NCI-H526 treated with DMSO at 0.1 percent for 48 hours (cell line): ENCODE measurements around the gene PDE4DIP.
"Not testable (repeated sequence)": the region's sequence is repeated elsewhere in the genome, so short reads cannot be mapped to it uniquely, and the experiment has no call there.

Experiments used
- DNase-seq: peaks from one replicate; lab custom pipeline; 2025; lab: John Stamatoyannopoulos, UW

Gene PDE4DIP

DNA sequence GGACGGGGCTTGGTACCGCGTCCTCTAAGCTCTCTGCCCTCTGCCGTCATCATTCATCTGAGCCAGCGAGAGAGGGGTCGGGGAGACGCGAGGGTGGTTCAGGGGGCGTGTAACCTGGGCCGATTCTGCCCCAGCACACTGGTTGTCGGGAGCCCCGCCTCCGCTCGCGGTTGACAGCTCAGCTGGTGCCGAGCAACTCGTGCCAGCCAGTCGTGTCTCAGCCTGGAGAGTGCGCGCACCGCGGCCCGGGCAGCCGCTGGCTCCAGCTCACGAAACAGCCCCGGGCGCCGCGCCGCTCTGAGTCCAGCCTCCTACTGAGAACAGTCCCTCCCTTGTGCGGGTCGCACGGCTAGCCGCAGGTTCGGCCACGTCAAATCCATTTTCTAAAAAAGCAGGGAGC, at the start of gene PDE4DIP:
Gene PDE4DIP, plus strand, starts transcription at position 209 of the 400 bp plus-strand sequence. CDS start 347 bp downstream, outside the sequence.
- not testable (repeated sequence) for DNase-seq

DNA sequence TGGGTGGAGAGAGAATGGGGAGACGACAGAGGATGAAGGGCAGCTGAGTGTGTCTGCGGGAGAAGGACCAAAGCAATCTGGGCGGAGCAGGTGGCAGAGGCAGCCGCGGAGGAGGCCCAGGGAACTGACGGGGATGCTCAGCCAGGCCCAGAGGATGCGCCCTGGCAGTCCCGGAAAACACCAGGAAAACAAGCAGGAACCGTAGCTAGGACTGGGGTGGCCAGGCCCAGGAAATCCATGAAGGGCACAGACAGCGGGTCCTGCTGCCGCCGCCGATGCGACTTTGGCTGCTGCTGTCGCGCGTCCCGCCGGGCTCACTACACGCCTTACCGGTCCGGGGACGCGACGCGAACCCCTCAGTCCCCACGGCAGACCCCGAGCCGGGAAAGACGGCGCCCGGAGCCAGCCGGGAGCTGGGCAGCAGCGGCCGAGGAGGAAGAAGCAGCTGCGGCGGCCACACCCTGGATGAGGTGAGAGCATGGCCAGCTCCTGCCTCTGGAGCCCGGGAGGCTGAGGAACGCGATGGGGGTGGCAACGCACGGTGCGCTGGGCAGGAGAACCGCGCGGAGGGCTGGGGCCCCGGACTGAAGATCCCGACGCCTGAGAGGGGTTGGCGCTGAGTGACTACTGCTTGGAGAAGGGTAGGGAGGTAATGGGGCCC, 35.8 kb upstream of the PDE4DIP start:
- DNase-seq = not testable (repeated sequence)

DNA sequence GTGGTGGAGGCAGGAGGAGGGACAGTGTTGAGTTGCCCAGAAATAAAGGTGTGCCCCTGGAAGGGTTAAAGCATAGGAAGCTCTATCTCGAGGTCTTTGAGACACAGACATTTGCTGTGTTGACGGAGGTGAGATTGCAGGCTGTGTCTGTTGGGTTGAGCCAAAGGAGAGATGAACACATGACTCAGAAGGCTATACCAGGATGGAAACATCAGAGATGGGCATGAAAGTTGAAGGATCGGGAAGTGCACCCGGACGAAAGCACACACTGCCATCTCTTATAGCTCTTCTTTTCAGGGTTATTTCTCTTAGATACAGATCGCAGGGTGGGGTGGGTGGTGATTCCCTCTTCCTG, 35.3 kb upstream of the PDE4DIP start:
- DNase-seq = not testable (repeated sequence)

DNA sequence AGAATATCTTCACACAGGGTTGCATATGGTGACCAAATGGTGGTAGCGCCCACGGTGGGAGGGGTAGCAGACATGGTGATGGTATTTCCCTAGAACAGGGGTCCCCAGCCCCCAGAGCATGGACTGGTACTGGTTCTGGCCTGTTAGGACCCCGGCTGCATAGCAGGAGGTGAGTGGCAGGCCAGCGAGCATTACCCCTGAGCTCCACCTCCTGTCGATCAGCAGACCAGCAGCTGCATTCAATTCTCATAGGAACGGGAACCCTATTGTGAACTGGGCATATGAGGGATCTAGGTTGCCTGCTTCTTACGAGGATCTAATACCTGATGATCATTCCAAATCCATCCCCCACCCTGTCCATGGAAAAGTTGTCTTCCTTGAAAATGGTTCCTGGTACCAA, 22.0 kb upstream of the PDE4DIP start:
- DNase-seq = not testable (repeated sequence)

DNA sequence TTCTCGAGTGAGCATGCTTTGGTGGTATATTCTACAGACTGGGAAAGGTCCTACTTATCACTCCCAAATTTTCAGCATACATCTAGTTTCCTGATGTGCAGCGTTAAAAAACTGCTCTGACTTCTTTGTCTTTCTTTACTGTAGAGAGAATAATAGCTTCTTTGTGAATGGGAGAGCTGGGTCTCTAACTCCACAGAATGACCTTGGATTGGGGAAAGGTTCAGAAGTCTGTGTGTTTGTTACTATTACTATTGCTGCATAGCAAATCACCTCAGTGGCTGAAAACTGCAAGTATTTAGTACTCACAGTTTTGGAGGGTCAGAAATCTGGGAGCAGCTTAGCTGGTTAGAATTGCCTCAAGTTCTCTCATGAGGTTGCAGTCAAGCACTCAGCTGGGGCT, 20.4 kb upstream of the PDE4DIP start:
- DNase-seq = not testable (repeated sequence)

DNA sequence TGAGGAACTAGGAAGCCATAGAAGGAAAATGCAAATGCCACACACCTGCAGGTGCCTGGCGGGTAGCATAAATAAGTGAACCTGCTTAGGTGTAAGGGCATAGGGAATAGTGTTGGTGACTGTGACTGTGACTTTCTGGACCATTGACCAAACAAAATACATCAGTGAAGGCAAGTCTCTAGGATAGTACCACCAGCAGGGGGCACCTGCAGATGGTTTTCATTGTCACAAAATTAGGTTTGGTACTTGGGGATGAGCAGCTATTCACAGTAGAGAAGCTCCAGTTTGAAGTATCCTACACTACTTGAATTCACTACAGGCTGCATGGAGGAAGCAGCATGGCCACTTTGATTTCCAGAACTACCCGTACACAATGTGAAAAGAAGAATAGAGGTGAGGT, 19.2 kb upstream of the PDE4DIP start:
- not testable (repeated sequence) for DNase-seq

DNA sequence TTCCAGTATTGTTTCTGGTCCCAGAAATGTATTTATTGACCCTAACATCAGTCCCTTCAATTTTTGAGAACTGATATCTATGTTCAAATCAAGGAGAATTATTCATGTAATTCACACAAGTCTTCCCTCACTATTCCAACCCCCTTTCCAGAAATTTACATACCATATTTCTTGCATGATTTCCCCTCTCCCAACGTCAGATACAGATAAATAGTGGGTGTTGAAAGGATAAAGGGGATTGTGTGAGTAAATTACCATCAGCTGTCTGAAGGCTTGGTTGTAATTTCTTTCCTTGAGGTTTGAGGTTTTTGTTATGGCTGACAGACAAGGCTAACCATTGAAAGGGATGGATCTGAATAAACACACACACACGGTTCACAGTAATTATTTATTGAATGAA, 15.7 kb upstream of the PDE4DIP start:
- DNase-seq = not testable (repeated sequence)

DNA sequence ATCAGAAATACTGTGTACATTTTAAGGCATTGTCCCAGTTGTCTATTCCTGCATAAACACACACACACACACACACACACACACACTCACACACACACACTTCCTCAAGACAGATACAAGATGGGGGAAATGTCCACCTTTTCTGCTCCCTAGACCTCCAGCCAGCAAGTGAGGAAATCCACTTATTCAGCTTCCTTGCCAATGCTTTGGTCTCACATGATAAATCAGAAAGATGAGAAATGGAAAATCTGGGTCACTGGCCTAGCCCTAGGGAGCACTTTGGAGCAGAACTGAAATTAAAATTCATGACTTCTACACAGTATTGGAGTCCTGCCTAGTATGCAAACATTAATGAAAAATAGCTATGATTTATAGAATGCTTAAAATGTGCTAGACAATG, 15.3 kb upstream of the PDE4DIP start:
- DNase-seq = not testable (repeated sequence)

DNA sequence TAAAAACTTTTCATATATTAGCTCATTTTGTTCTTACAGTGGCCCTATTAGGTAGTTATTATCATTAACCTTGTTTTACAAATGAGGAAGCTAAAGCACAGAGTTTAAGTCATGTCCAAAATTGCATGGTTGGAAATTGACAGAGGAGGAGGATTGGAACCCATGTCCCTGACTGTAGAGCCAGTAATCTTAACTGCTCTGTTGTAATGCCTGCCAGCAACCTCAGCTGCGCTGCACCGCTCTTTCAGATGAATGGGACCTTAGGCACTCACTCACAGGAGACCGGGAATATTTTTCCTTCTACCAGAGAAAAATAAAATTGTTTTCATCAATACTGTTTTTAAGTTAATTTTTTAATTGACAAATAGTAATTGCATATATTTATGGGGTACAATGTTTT, 14.9 kb upstream of the PDE4DIP start:
- DNase-seq = not testable (repeated sequence)

DNA sequence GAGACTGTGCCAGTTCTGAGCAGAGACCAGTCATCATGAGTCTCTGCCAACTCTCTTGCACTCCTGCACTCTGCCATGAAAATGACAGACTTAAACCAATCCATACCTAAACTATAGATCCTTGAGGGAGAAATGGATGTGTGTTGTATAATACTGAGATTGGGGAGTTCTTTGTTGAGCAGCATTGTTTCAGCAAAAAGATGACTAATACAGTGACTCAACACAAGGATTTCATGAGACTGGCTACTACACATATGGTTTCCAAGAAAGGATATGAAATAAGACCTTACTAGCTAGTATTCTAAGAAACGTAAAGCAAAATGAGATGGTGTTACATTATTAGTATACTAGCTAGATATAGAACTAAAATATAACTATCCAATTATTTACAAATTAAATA, 3.0 kb upstream of the PDE4DIP start:
- not testable (repeated sequence) for DNase-seq

DNA sequence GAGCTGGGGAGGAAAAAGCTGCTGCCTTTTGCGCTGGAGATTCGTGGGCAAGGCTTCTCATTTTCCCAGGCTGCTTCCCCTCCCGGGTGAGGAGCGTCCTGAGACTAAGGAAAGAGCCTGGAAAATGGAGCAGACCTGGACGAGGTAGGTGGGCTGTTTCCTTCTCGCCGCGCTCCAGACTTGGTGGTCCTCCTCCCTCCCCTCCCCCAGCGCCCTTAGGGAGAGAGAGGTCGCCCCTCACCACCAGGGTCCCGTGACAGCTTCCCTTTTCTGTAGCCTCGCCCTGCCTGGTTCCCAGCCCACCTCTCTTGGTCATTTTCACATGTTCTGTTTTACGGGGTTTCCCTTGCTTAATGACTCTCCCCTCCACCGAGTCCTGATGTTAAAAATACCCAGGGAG, 423 bp downstream of the PDE4DIP start:
- DNase-seq = not testable (repeated sequence)

DNA sequence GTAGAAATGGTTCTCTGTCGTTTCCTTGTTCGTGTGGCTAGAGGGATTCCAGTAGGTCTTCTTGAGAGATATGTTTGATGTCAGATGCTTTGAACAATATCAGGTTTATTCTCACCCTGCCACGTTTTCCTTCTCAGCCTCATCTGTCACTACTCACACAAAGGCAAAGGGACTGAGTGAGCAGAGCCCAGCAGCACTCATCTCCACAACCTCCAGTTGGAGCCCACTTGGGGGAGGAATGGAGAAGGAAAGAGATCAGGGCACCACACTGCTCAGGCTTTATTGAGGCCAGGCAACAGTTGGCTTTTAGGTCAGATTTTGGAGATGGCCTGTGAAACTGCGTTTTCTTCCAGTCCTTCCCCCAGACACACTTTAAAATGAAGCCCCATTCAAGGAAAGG, 840 bp downstream of the PDE4DIP start:
- not testable (repeated sequence) for DNase-seq

DNA sequence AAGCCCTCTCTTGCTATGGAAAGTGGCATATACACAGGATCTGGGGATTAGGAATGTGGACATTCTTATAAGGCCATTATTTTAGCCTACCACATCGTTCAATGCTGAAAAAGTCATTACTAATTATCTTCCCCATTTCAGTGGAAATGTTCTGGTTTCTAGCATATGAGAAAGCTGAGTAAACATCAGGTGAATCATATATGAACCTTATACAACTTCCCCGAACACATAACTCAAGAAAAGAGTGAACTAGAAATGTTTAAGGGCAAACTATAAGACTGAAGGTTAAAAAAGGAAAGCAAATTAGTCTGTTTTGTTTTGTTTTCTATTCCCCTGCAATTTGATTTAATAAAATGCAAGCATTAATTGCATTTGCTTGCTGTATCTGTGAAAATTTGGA, 6.1 kb downstream of the PDE4DIP start:
- not testable (repeated sequence) for DNase-seq

DNA sequence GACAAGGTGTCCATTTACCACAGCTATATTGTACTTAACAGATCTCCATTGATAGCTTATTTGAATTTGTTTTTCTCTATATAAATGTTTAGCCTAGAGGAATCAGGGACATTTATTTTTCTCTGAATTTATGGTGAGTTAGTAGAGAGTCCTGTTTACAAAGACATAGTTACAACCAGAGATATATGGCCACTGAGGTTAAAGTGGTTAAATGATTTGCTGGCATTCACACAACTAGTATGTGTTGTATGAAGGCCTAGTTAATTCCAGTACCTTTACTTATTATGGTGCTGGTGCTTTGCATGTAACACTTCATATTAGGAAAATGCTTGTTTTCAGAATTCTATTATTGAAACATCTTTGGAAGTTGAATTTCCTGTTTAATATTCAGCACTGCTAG, 6.6 kb downstream of the PDE4DIP start:
- not testable (repeated sequence) for DNase-seq

DNA sequence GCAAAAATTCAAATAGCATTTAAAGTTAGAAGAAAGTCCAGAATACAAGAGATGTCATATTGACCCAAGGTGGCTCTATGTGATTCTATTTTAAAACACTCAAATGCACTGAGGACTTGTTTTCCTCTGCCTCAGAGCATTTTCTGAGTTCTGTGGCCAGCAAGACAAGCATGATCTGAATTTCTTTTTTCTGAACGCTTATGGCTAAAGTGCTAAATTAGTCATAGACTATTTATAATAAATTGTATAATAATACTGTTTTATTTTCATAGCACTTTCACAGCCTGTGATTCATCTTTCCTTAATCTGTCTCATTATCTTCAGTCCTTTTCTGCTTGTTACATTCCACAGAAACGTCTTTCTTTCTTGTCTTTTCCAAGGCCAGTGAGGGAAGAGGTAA, 7.5 kb downstream of the PDE4DIP start:
- not testable (repeated sequence) for DNase-seq

DNA sequence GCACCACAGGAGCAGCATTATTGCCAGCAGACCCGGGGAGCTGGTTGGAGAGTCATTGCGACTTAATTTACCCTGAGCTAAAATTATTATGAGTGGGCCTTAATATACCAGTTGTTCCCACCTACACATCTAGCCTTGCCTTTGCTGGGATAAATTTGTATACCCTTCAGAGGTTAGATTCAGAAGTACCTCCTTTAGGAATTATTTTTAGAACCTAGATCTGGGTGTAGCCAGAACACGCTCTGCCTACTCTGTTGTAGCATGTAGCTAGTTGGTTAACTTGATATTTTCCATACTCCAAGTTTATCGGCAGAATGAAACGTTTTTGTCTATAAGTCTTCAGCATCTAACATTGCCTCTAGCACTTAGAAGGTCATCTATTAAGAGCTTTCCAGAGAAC, 9.1 kb downstream of the PDE4DIP start:
- DNase-seq = not testable (repeated sequence)

DNA sequence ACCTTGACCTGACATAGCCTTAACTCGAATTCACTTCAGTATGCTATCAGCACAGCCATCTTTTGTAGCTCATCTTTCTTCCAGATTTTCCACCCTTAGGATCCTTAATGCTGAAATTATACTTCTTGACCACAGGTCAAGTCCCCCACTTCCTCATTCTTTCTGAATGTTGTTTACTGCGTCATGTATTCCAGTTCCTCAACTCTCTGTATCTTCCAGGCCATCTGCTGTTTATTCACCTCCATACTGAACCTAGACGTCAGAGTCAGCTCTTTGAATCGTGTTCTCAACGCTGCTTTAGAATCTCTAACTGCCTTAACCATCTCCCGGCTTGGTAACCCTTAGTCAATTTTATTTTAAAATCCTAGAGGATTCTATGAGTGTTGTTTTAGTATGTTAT, 9.8 kb downstream of the PDE4DIP start:
- DNase-seq = not testable (repeated sequence)

DNA sequence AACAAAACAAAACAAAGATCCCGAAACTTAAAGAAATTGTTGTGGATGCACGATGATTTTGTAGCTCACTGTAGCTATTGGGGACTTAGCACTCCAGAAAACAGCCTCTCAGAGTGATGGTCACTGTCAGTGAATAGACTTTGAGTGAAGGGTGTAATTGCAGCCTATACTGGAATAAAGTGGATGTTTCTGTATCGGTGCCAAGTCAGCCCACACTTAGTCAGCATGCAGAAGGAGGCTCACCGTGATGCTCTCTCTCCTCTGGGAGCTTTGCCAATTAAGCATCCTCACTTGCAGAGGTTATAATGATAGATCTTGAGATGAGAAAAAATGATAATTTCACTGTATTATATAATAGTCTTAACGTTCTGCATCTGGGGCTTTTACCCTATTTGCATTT, 11.1 kb downstream of the PDE4DIP start:
- not testable (repeated sequence) for DNase-seq

DNA sequence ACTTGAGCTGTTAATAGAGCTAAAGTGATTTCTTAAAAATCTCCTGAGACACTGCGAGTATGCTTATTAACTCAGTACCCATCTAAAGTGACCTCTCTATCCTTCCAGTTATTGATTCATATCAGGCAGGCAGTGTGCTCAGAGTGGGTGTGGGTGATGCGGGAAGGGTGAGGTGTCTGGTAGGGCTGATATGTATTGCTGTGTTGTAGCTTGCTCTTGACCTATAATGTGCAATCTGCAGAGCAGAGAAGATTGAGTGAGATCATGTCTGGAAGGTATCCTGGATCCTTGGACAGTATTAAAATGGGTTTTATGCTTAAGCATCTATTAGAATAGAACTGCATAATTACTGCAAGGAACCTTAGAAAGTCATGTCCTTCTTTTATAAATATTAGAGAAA, 15.8 kb downstream of the PDE4DIP start:
- not testable (repeated sequence) for DNase-seq

DNA sequence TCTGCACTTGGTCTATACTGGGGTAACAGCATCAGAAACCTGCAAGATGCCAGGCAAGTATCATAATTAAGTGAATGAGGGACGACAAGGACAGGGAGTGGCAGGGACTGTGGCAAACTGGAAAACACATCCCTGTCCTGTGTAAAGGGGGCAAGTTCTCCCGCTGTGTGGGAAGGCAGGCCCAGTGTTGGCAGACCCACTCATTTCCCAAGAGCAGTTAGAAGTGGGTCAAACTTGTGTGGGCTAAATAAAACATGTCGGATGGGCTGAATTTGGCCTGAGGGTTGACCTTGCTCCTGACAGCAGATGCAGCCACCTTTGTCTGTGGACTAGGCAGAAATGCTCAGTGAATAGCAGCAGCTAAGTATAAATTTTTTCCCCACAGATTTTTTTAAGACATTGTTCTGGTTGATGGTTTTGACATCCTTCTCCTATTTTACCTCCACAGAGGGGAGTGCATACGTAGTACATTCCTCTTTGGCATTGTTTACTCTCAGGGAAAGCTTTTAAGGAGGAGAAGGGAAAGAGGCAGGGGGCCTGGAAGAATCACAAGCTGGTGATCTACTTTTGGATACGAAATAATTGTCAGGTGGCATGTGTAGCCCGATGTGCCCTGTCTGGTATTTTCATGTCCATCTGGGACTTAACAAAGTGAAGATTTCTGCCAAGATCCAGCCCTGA, 16.5 kb downstream of the PDE4DIP start:
- DNase-seq = not testable (repeated sequence)

DNA sequence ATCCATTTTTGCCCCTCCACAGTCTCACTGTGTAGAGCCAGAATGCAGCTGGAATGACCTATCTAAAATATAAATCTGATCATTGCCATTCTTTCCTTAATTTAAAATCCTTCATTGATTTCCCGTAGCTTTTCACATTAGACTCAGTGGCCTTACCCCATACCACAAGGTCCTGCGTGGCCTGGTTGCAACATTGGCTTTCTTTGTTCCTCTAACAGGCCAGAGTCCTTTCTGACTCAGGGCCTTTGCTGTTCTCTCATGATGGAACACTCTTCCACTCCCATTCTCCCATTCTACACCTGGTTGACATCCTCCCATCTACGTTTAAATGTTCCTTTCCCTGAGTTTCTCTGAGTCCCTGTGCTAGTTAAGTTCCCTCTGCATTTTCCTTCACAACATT, 18.4 kb downstream of the PDE4DIP start:
- not testable (repeated sequence) for DNase-seq

DNA sequence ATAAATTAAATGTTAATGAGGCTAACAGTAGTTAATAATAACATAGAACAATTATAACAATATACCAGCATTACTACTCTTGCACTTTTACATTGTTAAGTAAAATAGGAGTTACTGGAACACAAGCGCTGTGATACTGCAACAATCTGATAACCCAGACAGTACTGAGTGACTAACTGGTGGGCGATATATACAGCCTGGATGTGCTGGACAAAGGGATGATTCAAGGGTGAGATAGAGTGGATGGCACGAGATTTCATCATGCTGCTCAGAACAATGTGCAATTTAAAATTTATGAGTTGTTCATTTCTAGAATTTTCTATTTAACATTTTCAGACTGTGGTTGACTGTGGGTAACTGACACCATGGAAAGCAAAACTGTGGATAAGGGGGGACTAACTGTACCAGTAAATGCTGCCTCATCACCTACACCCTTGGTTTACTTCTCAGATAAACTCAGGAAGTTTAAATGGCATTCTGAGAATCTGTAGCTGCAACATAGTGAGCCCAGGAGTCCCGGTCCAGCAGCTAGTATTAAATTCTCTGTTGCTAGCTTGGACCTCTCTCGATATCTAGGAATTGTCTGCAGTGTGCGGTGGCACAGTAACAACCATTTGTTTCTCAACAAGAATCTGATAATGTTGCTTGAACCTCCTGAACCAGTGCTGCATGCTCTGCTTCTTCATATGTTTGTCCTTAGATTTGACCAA, 24.9 kb downstream of the PDE4DIP start:
- not testable (repeated sequence) for DNase-seq

DNA sequence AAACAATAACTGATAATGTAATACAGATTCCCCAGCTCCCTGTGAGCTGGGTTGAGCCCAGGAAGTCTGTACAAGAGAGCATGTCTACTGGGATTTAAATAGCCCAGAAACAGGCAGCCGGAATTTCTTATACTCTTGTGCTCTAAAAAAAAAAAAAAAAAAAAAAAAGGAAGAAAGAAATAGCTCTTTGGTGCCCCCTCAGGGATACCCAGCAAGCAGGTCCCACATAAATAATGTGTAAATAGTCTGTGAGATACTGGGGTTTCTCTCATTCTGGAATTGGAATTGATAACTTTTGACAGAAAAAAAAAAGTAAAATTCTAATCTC, 25.4 kb downstream of the PDE4DIP start:
- DNase-seq = not testable (repeated sequence)
